Stimulated activated CD8-positive, alpha-beta memory T cell treated with anti-CD3 and anti-CD28 coated beads, Interleukin-7, amount 100 ng/mL, for 1 hour (primary cell): Measurements from ENCODE around the gene CFLAR.
"Not testable (repeated sequence)": the region's sequence is repeated elsewhere in the genome, so short reads cannot be mapped to it uniquely, and the experiment has no call there.

ENCODE experiments used
- DNase-seq, 2 donors: peaks; one replicate each; pipeline ENCODE4 v3.0.0-alpha.2; 2020; ENCODE audit warnings: low read depth in 2 of 2

Gene CFLAR

GRCh38 chr2:201118961-201119854, 3.2 kb downstream of the CFLAR start:
- DNase-seq: no peak

GRCh38 chr2:201122276-201122675, 6.3 kb downstream of the CFLAR start:
- no peak for DNase-seq

- no peak for DNase-seq
Measured at GRCh38 chr2:201126308-201127151, 10.6 kb downstream of the CFLAR start.

- DNase-seq: no peak
Measured at GRCh38 chr2:201127152-201127511, 11.2 kb downstream of the CFLAR start.

- no peak for DNase-seq
Measured at GRCh38 chr2:201127570-201127969, 11.6 kb downstream of the CFLAR start.

- DNase-seq: no peak
Measured at GRCh38 chr2:201128033-201128432, 12.1 kb downstream of the CFLAR start.

- DNase-seq: no peak
Measured at GRCh38 chr2:201128933-201129505, 13.1 kb downstream of the CFLAR start.

- DNase-seq: no peak
Measured at GRCh38 chr2:201130524-201131186, 14.7 kb downstream of the CFLAR start.

- DNase-seq: no peak
Measured at GRCh38 chr2:201132518-201132917, 16.6 kb downstream of the CFLAR start.

GRCh38 chr2:201135386-201135785, 19.4 kb downstream of the CFLAR start:
- DNase-seq: no peak

GRCh38 chr2:201136889-201137321, 20.9 kb downstream of the CFLAR start:
- no peak for DNase-seq

- no peak for DNase-seq
Measured at GRCh38 chr2:201137505-201138400, 21.8 kb downstream of the CFLAR start.

GRCh38 chr2:201138401-201138970, 22.5 kb downstream of the CFLAR start:
- DNase-seq: no peak

GRCh38 chr2:201138986-201139781, 23.2 kb downstream of the CFLAR start:
- not testable (repeated sequence) for DNase-seq

- DNase-seq: no peak
Measured at GRCh38 chr2:201139836-201140604, 24.1 kb downstream of the CFLAR start.

GRCh38 chr2:201144101-201145051, 28.4 kb downstream of the CFLAR start:
- DNase-seq: no peak

- DNase-seq: no peak
Measured at GRCh38 chr2:201148434-201148990, 32.5 kb downstream of the CFLAR start.
